H9 (cell line): ENCODE results near the gene POMGNT1. TPM values are rescaled to one million over a fixed set of nuclear protein-coding genes. Genes with fewer than 3 reads are reported as not detected.

ENCODE experiments used
- DNase-seq: peaks from one replicate; pipeline ENCODE4 v3.0.0-alpha.2; 2017
- H2AFZ ChIP-seq: one replicate; pipeline ENCODE4 v1.6.1; 2013; ENCODE audit warnings: mild to moderate bottlenecking, low read length, control low read depth, moderate library complexity
- H2AK5ac ChIP-seq: 2 replicates; pipeline ENCODE4 v1.6.1; 2013; ENCODE audit warnings: low read length, control low read depth, mixed read lengths; ENCODE audit not compliant: insufficient read length
- H2BK120ac ChIP-seq: one replicate; pipeline ENCODE4 v1.6.1; 2013; ENCODE audit warnings: low read depth, mild to moderate bottlenecking, low read length, control low read depth, inconsistent platforms; ENCODE audit not compliant: poor library complexity, severe bottlenecking
- H2BK12ac ChIP-seq: 2 replicates; pipeline ENCODE4 v1.6.1; 2013; ENCODE audit warnings: low read length, control low read depth, mixed read lengths, low read depth; ENCODE audit not compliant: insufficient read length
- H2BK15ac ChIP-seq: 2 replicates; pipeline ENCODE4 v1.6.1; 2013; ENCODE audit warnings: low read depth, low read length, control low read depth
- H2BK20ac ChIP-seq: one replicate; pipeline ENCODE4 v1.6.1; 2013; ENCODE audit warnings: low read depth, mild to moderate bottlenecking, low read length, control low read depth, inconsistent platforms; ENCODE audit not compliant: poor library complexity, severe bottlenecking
- H2BK5ac ChIP-seq: 2 replicates; pipeline ENCODE4 v1.6.1; 2013; ENCODE audit warnings: low read length, control low read depth, mixed read lengths; ENCODE audit not compliant: insufficient read length
- H3K14ac ChIP-seq: 2 replicates; pipeline ENCODE4 v1.6.1; 2013; ENCODE audit warnings: low read length, control low read depth; ENCODE audit not compliant: insufficient read depth
- H3K18ac ChIP-seq: 2 replicates; pipeline ENCODE4 v1.6.1; 2013; ENCODE audit warnings: low read depth, mild to moderate bottlenecking, mixed read lengths, low read length, control low read depth; ENCODE audit not compliant: insufficient read length
- H3K23ac ChIP-seq: 2 replicates; pipeline ENCODE4 v1.6.1; 2013; ENCODE audit warnings: low read length, control low read depth, mixed read lengths, low read depth; ENCODE audit not compliant: insufficient read length
- H3K23me2 ChIP-seq: 2 replicates; pipeline ENCODE4 v1.6.1; 2013; ENCODE audit warnings: low read depth, mild to moderate bottlenecking, mixed read lengths, low read length, control low read depth; ENCODE audit not compliant: insufficient read length, poor library complexity, severe bottlenecking
- H3K27ac ChIP-seq: 2 replicates; pipeline ENCODE4 v1.5.1; 2013; ENCODE audit warnings: low read length, control low read depth, mixed read lengths, low read depth; ENCODE audit not compliant: insufficient read length
- H3K27me3 ChIP-seq: 2 replicates; pipeline ENCODE4 v1.6.1; 2013; ENCODE audit warnings: low read length, control low read depth, inconsistent platforms; ENCODE audit not compliant: insufficient read depth
- H3K4ac ChIP-seq: 2 replicates; pipeline ENCODE4 v1.6.1; 2013; ENCODE audit warnings: low read depth, mild to moderate bottlenecking, control low read depth, inconsistent platforms, low read length, moderate library complexity
- H3K4me1 ChIP-seq: 2 replicates; pipeline ENCODE4 v1.6.1; 2013; ENCODE audit warnings: low read length, control low read depth, inconsistent platforms; ENCODE audit not compliant: insufficient read depth
- H3K4me2 ChIP-seq: 2 replicates; pipeline ENCODE4 v1.6.1; 2013; ENCODE audit warnings: low read length, control low read depth, mixed read lengths; ENCODE audit not compliant: insufficient read length, insufficient read depth
- H3K56ac ChIP-seq: 2 replicates; pipeline ENCODE4 v1.6.1; 2013; ENCODE audit warnings: low read depth, mild to moderate bottlenecking, mixed read lengths, low read length, control low read depth; ENCODE audit not compliant: insufficient read length
- H3K79me1 ChIP-seq: 2 replicates; pipeline ENCODE4 v1.6.1; 2013; ENCODE audit warnings: low read depth, mild to moderate bottlenecking, moderate library complexity, low read length, control low read depth, inconsistent platforms; ENCODE audit not compliant: insufficient read depth, poor library complexity, severe bottlenecking
- H3K79me2 ChIP-seq: 2 replicates; pipeline ENCODE4 v1.6.1; 2013; ENCODE audit warnings: low read length, control low read depth, inconsistent platforms; ENCODE audit not compliant: insufficient read depth
- H3K9ac ChIP-seq: 2 replicates; pipeline ENCODE4 v1.6.1; 2013; ENCODE audit warnings: low read length, control low read depth, mixed read lengths; ENCODE audit not compliant: insufficient read length; ENCODE audit errors: extremely low read depth
- H3K9me3 ChIP-seq: one replicate; pipeline ENCODE4 v1.6.1; 2013; ENCODE audit warnings: low read depth, low read length, inconsistent platforms; ENCODE audit not compliant: control insufficient read depth
- H3T11ph ChIP-seq: one replicate; pipeline ENCODE4 v1.6.1; 2013; ENCODE audit warnings: mild to moderate bottlenecking, low read length, control low read depth, inconsistent platforms
- H4K20me1 ChIP-seq: one replicate; pipeline ENCODE4 v1.6.1; 2013; ENCODE audit not compliant: control insufficient read depth, insufficient read length, insufficient read depth
- H4K5ac ChIP-seq: 2 replicates; pipeline ENCODE4 v1.6.1; 2013; ENCODE audit warnings: low read depth, mild to moderate bottlenecking, mixed read lengths, low read length, control low read depth; ENCODE audit not compliant: insufficient read length
- H4K8ac ChIP-seq: replicated peaks from 2 replicates; pipeline ENCODE4 v1.6.1; 2013; ENCODE audit warnings: low read length, control low read depth, mixed read lengths, low read depth; ENCODE audit not compliant: insufficient read length
- H4K91ac ChIP-seq: 2 replicates; pipeline ENCODE4 v1.6.1; 2013; ENCODE audit warnings: low read depth, mild to moderate bottlenecking, moderate library complexity, mixed read lengths, low read length, control low read depth; ENCODE audit not compliant: insufficient read length
- H3K27ac Mint-ChIP-seq, 3 experiments: 2 replicates in 2 of 3; 3 replicates in 1 of 3; pipeline ENCODE4 v1.8.0; 2020 to 2021; ENCODE audit warnings: mixed read lengths in 3 of 3, mild to moderate bottlenecking in 1 of 3, moderate library complexity in 1 of 3
- H3K27me3 Mint-ChIP-seq: 2 replicates; pipeline ENCODE4 v1.8.0; 2021; ENCODE audit warnings: low read depth, mild to moderate bottlenecking, moderate library complexity, mixed read lengths
- H3K36me3 Mint-ChIP-seq, 3 experiments: 2 replicates in 2 of 3; 3 replicates in 1 of 3; pipeline ENCODE4 v1.8.0; 2020 to 2021; ENCODE audit warnings: low read depth in 3 of 3, mixed read lengths in 3 of 3; ENCODE audit not compliant: insufficient read depth in 1 of 3
- H3K4me1 Mint-ChIP-seq, 2 experiments: 2 replicates each; pipeline ENCODE4 v1.8.0; 2020; ENCODE audit warnings: mixed read lengths in 2 of 2
- H3K4me3 Mint-ChIP-seq, 2 experiments: 2 replicates in 1 of 2; 3 replicates in 1 of 2; pipeline ENCODE4 v1.8.0; 2020 to 2021; ENCODE audit warnings: mild to moderate bottlenecking in 2 of 2, mixed read lengths in 2 of 2, moderate library complexity in 1 of 2
- H3K9me3 Mint-ChIP-seq, 2 experiments: 2 replicates in 1 of 2; 3 replicates in 1 of 2; pipeline ENCODE4 v1.8.0; 2020; ENCODE audit warnings: mild to moderate bottlenecking in 2 of 2, mixed read lengths in 2 of 2, moderate library complexity in 1 of 2
- CTCF ChIP-seq: fragments of 200-600 bp; sonication (generic); conservative IDR thresholded peaks from 3 replicates; pipeline ENCODE4 v1.8.0; 2021; ENCODE audit warnings: antibody characterized with exemption, mild to moderate bottlenecking
- WGBS: extraction: QIAGEN DNeasy Blood & Tissue Kit; methylation state at CpG from one replicate; pipeline ENCODE4 v1.1.7; 2013; ENCODE audit warnings: missing lambda C conversion rate, low lambda C conversion rate, mixed read lengths; ENCODE audit not compliant: insufficient read length; ENCODE audit errors: extremely low coverage; 5-methylcytosine and 5-hydroxymethylcytosine counted together
- total RNA-seq: library from RNA; stranded (reverse); gene quantifications from 2 replicates; pipeline ENCODE4 v1.2.1, GENCODE V29; 2021

The POMGNT1 gene
- total RNA-seq, 1 experiment from 2014 or later: 62.6 TPM

DNA sequence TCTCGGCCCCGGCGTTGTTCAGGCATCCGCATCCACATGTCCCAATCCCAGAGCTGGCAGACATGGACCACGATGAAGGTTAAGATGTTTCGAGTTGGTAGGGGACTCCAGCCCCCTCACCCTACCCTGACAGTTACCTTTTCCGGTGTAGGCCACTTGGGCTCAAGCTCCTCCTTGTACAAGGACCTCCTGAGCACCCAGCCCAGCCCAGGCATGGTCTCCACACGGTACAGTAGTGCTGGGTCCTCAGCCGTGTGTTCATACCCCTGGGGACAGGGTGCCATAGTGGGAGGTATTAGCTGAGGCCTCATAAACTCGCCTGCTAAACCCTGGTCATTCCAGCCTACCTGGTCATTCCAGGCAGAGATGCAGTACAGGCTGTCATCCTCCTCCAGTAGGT lies 6.1 kb downstream of the POMGNT1 start:
- no peak for DNase-seq

More for the DNA sequence above, 6.1 kb downstream of the POMGNT1 start:
- Histone ChIP-seq H3K27me3 (no peaks in the 10 kb centered on the region), H2AK5ac (no peak overlapping the region), H4K8ac (no peak overlapping the region), H3K9me3 (no peaks in the 10 kb centered on the region), H3K18ac (no peak overlapping the region), H3K79me1 (no peaks in the 10 kb centered on the region), H2BK20ac (no peak overlapping the region), H3K23ac (no peak overlapping the region), H2BK5ac (no peak overlapping the region), H4K5ac (no peak overlapping the region), H4K91ac (no peak overlapping the region), H3K23me2 (no peaks in the 10 kb centered on the region), H3K4me1 (no peaks in the 10 kb centered on the region), H3K4me2 (no peak overlapping the region), H4K20me1 (no peaks in the 10 kb centered on the region), H2AFZ (no peak overlapping the region), H2BK120ac (no peak overlapping the region), H3K4ac (no peak overlapping the region), H3K27ac (no peak overlapping the region), H2BK12ac (no peak overlapping the region), H3K14ac (no peak overlapping the region), H3K9ac (no peak overlapping the region), H2BK15ac (no peak overlapping the region), H3K79me2 (no peaks in the 10 kb centered on the region), H3K56ac (no peak overlapping the region), H3T11ph (no peak overlapping the region)
- Mint-ChIP-seq H3K9me3 (no peaks in the 10 kb centered on the region), H3K4me1 (peaks cover 0 to 6% of the 10 kb centered on the region in 2 experiments; a peak in 1 of 4 replicates), H3K27me3 (no peaks in the 10 kb centered on the region; the same call in 1 of the 2 replicates), H3K36me3 (peaks cover 18 to 59% (median 55%) of the 10 kb centered on the region in 3 experiments), H3K4me3 (no peak overlapping the region), H3K27ac (no peak overlapping the region)
- no CpG with 5 or more reads among the region's 10 CpGs for WGBS
- no peak for TF ChIP-seq CTCF
